ENCODE measurements around the gene IGFBP7.

Gene IGFBP7

DNA sequence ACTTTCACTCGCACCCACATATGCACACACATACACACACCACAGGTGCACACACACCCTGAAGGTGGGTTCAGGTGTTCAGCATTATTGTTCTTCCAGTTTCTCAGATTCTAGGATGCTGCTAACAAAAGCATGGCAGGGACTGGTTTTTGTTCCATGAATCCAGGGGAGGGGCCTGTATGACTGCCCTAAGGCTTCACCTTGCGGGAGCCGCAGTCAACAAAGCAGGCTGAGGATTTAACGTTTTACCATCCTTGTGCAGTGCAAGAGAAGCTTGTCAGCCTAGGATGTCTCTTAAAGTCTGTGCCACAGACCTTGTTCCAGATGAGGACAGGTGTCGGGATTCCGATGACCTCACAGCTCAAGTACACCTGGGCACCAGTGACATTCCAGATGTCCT is 69.7 kb downstream of the IGFBP7 start:
- no peak for DNase-seq (ENCODE audit: low read depth in 3 of 3)

DNA sequence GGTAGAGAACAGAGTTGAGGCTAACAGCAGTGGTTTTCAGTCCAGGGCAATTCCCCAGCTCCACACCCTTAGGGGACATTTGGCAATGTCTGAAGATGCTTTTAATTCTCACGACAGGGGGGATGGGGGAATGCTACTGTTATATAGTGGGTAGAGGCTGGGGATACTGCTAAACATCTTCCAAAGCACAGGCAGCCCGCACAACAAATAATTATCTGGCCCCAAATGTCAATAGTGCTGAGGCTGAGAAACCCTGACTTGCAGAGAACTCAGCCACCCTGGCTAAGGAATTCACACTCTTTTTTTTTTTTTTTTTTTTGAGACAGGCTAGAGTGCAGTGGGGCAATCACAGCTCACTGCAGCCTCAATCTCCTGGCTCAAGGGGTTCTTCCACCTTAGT is 70.8 kb downstream of the IGFBP7 start:
- no peak for DNase-seq (ENCODE audit: low read depth in 3 of 3)

DNA sequence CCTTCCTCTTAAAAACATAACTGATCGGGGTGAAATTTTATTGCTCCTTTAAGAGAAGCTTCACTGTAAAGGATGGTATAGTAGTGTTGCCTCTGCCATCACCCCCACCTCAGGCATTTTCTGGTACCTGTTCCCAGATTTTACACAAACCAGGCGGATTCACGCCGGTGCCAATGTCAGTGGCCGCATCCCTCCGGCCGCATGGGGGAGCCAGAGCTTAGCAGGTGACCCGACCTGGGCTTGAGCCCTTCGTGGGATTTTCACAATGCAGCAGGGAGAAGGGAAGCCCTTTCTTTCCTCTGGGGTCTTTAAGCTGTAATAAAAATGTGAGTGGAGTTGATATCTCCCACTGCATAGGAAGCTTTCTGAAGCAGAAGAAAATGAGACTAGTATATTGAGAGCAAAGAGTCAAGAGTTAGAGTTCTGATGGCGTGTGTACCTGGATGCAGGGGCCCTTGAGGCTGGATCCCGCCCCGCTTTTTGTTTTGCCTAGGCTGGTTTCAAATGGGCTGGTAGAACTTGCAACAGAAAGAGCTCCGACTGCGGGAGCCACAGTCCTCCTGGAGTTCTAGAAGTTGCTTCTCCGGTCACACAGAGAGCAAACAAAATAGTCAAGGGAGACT is 72.1 kb downstream of the IGFBP7 start:
- DNase-seq (ENCODE audit: low read depth in 3 of 3) = peak in 2 of 3 donors; percentile 15

DNA sequence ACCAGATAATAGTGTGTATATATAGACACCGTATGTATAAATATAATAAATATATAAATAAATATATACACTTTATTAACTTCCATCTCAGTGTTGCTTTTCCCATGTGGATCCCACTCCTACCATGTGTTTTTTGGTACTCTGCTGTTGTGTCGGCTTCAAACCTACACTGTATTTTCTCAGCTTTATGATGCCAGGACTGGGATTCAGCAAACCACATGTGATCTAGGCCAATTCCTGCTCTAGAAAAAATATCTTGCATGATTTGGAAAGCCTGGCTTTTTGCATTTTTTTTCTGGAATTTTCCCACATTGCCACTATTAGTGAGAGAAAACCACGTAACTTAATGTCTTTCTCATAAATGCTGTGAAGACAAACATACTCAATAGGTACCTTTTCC is 75.7 kb downstream of the IGFBP7 start:
- no peak for DNase-seq (ENCODE audit: low read depth in 3 of 3)

DNA sequence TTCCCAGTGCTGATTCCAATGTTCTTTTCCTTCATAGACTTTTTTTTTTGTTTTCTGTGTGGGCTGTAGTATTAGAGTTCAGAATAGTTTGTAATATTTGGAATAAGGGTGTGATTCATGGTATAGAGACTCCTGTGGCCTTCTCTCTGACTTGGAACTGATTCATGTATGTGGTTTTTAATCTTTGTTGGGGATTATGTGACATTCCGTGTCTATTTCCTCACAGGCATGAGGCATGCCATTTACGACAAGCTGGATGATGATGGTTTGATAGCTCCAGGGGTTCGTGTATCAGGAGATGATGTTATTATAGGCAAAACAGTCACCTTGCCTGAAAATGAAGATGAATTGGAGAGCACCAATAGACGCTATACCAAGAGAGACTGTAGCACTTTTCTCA is 87.1 kb downstream of the IGFBP7 start:
- no peak for DNase-seq (ENCODE audit: low read depth in 3 of 3)

DNA sequence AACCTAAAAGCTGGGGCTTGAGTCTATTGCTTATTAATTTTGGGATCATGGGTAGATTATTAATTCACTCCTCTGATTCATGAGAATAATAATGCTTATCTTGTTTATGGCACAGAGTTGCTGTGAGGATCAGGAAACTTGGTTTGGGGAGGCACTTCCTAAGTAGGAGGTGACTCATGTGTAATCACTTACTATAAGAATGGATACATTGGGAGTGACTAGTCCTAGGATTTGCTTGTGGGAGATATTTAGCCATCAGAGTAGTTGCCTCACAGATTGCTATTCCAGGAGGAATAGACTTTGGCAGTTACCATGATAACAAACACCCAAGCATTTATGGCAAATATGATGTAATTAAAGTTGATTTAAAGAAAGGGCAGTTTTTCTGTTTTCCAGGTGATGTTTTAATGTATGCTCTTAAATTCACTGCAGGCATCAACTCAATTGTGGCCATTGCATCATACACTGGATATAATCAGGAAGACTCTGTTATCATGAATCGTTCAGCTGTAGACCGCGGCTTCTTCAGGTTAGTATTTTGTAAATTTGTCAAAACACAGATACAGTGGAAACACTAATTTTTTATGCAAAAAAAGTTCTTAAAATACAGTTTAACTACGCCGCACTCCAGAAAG is 89.6 kb downstream of the IGFBP7 start:
- DNase-seq (ENCODE audit: low read depth in 3 of 3) = no peak

DNA sequence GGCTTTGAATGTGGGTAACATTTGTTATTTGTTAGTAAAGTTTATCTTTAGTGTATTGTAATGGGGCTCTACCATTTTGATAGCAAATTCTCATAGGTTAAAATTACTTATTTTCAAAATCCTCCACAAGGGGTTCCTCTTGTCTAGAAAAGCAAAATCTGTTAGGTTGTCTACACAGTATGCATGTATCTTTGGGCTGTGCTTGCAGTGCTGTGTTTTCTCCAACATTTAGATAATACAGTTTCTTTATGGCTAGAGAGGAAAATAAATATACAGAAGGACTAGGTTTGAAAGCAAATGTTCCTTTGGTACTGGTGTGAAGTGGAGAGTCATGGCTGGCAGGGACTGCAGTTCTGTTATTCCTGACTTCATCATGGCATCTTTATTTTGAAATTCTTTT is 91.2 kb downstream of the IGFBP7 start:
- DNase-seq (ENCODE audit: low read depth in 3 of 3) = no peak

DNA sequence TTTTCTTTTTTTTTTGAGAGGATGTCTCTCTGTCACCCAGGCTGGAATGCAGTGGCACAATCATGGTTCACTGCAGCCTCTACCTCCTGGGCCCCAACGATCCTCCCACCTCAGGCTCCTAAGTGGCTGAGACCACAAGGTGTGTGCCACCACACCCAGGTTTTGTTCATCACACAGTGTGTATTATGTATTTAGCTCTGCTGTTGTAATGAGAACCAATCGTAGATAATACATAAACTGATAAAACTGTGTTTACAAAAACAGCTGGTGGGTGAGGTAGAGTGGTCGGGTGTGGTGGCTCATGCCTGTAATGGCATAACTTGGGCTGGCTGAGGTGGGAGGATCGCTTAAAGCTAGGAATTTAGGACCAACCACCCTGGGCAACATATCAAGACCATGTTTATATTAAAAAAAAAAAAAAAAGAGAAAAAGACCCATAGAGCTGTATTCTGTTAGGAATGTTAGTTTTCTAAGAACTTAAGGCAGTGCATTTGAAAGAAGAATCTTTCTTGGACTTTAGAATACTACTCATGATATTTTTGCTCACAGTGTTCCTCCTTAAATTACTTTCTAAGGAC is 96.6 kb downstream of the IGFBP7 start:
- no peak for DNase-seq (ENCODE audit: low read depth in 3 of 3)

DNA sequence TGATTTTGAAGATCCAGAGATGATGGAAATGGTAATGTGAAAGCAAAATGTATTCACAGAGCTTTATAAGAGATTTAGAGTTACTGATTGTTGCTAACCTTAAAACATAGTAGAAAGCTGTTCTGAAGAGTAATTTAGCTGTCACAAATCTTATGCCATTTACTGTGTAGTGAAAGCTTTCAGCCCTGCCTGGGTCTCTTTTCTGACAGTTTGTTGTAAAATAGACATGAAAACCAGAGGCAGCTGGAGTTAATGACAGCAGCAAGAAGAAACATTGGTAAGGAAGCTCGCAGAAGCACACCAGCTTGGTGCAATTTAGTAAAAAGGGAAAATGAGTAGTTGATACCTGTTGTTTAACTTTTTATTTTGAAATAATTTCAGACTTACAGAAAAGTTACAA is 110.4 kb downstream of the IGFBP7 start:
- DNase-seq (ENCODE audit: low read depth in 3 of 3) = no peak

DNA sequence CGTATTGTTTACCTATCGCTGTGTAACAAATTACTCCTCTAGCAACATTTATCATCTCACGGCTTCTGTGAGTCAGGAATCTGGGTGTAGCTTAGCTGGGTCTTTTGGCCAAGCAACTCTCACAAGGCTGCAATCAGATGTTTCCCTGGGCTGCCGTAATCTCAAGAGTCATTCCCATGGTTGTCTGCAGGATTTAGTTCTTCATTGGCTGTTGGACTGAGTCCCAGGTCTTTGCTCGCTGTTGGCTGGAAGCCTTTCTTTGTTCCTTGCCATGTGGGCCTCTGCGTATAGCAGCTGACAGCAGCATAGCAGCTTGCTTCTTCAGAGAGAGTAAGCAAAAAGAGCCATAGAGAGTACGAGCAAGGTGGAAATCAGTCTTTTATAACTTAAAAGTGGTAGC is 114.7 kb downstream of the IGFBP7 start:
- DNase-seq (ENCODE audit: low read depth in 3 of 3) = no peak

DNA sequence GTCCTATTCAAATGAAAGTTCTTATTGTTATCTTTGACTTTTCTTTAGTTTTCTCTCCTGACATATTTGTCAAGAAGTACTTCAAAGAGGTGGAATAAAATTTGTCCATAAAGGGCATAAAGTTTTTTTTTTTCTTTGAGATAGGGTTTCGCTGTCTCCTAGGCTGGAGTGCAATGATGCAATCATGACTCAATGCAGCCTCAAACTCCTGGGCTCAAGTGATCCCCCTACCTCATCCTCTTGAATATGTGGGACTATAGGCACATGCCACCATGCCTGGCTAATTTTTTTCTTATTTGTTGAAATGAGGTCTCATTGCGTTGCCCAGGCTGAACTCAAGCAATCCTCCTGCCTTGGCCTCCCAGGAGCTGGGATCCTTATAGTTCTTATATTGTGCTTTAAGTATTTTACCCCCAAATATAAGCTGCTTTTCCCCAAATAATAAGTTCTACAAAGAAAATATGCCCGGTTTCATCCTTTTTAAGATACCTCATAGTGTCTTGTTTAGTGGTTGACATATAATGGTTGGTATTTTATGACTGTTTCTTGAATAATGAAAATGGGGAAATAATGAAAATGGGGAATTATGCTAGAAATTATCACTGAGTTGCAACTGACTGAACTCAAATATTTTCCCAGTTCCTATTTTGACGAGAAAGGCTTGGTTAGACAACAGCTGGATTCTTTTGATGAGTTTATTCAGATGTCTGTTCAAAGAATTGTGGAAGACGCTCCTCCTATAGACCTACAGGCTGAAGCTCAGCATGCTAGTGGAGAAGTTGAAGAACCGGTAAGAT is 119.9 kb downstream of the IGFBP7 start:
- DNase-seq (ENCODE audit: low read depth in 3 of 3) = no peak

DNA sequence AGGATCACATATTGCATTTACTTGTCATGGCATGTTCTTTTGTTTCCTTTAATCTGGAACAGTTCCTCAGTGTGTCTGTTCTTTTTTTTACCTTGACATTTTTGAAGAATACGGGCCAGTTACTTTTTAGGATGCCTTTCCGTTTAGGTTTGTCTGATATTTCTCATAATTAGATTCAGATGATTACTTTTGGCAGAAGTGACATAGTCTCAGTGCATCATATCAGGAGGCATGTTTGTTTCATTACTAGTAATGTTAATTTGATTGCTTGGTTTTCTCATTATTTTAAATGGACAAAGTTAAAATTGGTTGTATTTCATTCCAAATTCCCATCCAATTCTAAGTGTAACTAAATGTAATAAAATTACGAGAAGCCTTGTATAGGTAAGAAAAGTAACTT is 123.2 kb downstream of the IGFBP7 start:
- no peak for DNase-seq (ENCODE audit: low read depth in 3 of 3)

DNA sequence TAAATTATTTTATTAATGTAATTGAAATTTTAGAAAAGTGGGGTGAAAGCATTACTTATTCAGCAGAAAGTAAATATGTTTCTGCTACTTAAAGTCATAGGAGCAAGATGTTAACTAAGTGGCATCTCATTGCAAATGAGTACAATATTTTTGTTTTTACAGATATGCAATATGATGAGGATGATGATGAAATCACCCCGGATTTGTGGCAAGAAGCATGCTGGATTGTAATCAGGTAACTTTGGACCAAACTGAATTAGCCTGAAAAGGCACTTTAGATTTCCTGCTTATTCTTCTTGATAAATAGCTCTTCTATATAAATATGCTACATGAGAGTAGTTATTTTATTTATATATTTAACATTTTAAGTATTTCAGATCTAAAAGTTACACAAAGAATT is 124.0 kb downstream of the IGFBP7 start:
- no peak for DNase-seq (ENCODE audit: low read depth in 3 of 3)

DNA sequence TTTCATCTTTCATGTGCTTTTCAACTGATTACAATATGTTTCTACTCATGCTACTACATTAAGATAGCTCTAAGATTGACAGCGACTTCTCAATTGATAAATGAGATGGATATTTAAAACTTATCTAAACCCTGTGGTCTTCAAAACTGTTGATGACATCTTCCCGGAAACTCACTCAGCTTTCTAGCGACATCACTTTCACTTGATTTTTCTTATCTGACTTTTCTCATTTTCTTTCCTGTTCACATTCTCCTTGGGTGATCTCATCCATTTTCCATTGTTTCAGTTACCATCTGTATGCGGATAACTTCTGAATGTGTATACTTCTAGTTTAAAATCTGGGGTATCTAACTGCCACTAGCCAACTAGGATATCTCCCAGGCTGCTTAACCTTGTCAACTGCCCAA is 128.4 kb downstream of the IGFBP7 start:
- no peak for DNase-seq (ENCODE audit: low read depth in 3 of 3)

All from stimulated activated CD4-positive, alpha-beta T cell treated with anti-CD3 and anti-CD28 coated beads, TNF-alpha, amount 100 ng/mL, for 48 hours (primary cell).